Measurements from ENCODE around the gene SENP8.

SENP8 gene

DNA sequence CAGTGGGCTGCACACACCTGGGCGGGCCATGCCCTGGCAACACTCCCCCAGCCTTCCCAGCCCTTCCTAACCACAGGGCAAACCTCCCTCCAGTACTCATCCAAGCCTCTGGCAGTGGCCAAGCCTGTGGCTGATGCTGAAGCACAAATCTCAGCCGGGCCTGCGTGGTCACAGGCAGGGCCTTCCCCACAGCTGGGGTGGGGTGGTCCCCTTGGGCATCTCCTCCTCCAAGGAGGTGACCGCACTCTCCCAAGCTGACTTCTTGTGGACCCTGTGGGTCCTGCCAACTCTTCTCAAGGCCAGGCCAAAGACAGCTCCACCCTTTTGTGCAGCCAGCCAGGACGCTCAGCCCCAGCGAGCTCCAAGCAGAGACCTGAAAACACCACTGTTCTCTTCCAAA lies 58.0 kb downstream of the SENP8 start:
- Histone ChIP-seq H3K4me2 (ENCODE audit: low read length, poor library complexity, severe bottlenecking) (no peak overlapping the region), H3K4ac (ENCODE audit: low read depth in 1 of 2, low read length in 2 of 2) (no peak overlapping the region), H3K14ac (ENCODE audit: low read length in 2 of 2) (no peak overlapping the region), H3K27me3 (ENCODE audit: control insufficient read depth in 1 of 2, insufficient read depth in 1 of 2, low read length in 2 of 2) (peaks cover 0 to 46% of the 10 kb centered on the region in 2 experiments), H2BK12ac (ENCODE audit: low read length in 2 of 2) (no peak overlapping the region), H3K36me3 (ENCODE audit: control insufficient read depth in 1 of 2, insufficient read depth in 2 of 2, low read depth in 1 of 2, low read length in 2 of 2) (no peaks in the 10 kb centered on the region), H3K4me1 (ENCODE audit: control insufficient read depth, insufficient read depth, low read depth, low read length) (no peaks in the 10 kb centered on the region), H2AFZ (ENCODE audit: low read depth, low read length) (no peak overlapping the region), H3K23ac (ENCODE audit: low read length in 2 of 2) (no peak overlapping the region), H3K9ac (ENCODE audit: low read length) (no peak overlapping the region), H2BK5ac (ENCODE audit: low read depth, low read length, poor library complexity, severe bottlenecking) (no peak overlapping the region), H2BK15ac (ENCODE audit: low read depth, poor library complexity, severe bottlenecking) (no peak overlapping the region), H3K79me1 (replicated peaks; ENCODE audit: low read length, poor library complexity, severe bottlenecking) (no peaks in the 10 kb centered on the region), H3K9me3 (ENCODE audit: control insufficient read depth, low read length) (no peaks in the 10 kb centered on the region), H3K27ac (ENCODE audit: low read length, poor library complexity, severe bottlenecking) (no peak overlapping the region), H4K91ac (ENCODE audit: low read length) (no peak overlapping the region), H3K4me3 (ENCODE audit: insufficient read depth in 1 of 2, low read depth in 1 of 2, low read length in 2 of 2) (no peak overlapping the region), H2AK5ac (ENCODE audit: low read length, severe bottlenecking) (no peak overlapping the region), H3K18ac (ENCODE audit: low read depth in 1 of 2, low read length in 2 of 2) (no peak overlapping the region), H2BK120ac (ENCODE audit: low read depth, low read length) (no peak overlapping the region), H4K8ac (ENCODE audit: low read length) (no peak overlapping the region)
- WGBS, result 84% methylated on average over 6 of the region's 6 CpGs
- DNase-seq, result no peak

- H3K9ac ChIP-seq (ENCODE audit: low read length), result no peak overlapping the region
- H2BK15ac ChIP-seq (ENCODE audit: low read depth, poor library complexity, severe bottlenecking), result no peak overlapping the region
- H4K8ac ChIP-seq (ENCODE audit: low read length), result no peak overlapping the region
- H3K79me1 ChIP-seq (replicated peaks; ENCODE audit: low read length, poor library complexity, severe bottlenecking), result no peaks in the 10 kb centered on the region
- H3K36me3 ChIP-seq (ENCODE audit: control insufficient read depth in 1 of 2, insufficient read depth in 2 of 2, low read depth in 1 of 2, low read length in 2 of 2), result no peaks in the 10 kb centered on the region
- no peak overlapping the region for H4K91ac ChIP-seq (ENCODE audit: low read length)
- no peaks in the 10 kb centered on the region for H3K9me3 ChIP-seq (ENCODE audit: control insufficient read depth, low read length)
- no peak overlapping the region for H3K18ac ChIP-seq (ENCODE audit: low read depth in 1 of 2, low read length in 2 of 2)
- H3K4me1 ChIP-seq (ENCODE audit: control insufficient read depth, insufficient read depth, low read depth, low read length), result no peaks in the 10 kb centered on the region
- WGBS, result 83% methylated on average over 3 of the region's 3 CpGs
- DNase-seq, result no peak
- no peak overlapping the region for H2AFZ ChIP-seq (ENCODE audit: low read depth, low read length)
- H3K23ac ChIP-seq (ENCODE audit: low read length in 2 of 2), result no peak overlapping the region
- no peak overlapping the region for H3K4ac ChIP-seq (ENCODE audit: low read depth in 1 of 2, low read length in 2 of 2)
- peaks cover 0 to 50% of the 10 kb centered on the region in 2 experiments for H3K27me3 ChIP-seq (ENCODE audit: control insufficient read depth in 1 of 2, insufficient read depth in 1 of 2, low read length in 2 of 2)
- H3K4me2 ChIP-seq (ENCODE audit: low read length, poor library complexity, severe bottlenecking), result no peak overlapping the region
- H2AK5ac ChIP-seq (ENCODE audit: low read length, severe bottlenecking), result no peak overlapping the region
- H3K4me3 ChIP-seq (ENCODE audit: insufficient read depth in 1 of 2, low read depth in 1 of 2, low read length in 2 of 2), result no peak overlapping the region
- H2BK120ac ChIP-seq (ENCODE audit: low read depth, low read length), result no peak overlapping the region
- no peak overlapping the region for H3K14ac ChIP-seq (ENCODE audit: low read length in 2 of 2)
- H3K27ac ChIP-seq (ENCODE audit: low read length, poor library complexity, severe bottlenecking), result no peak overlapping the region
- H2BK12ac ChIP-seq (ENCODE audit: low read length in 2 of 2), result no peak overlapping the region
- no peak overlapping the region for H2BK5ac ChIP-seq (ENCODE audit: low read depth, low read length, poor library complexity, severe bottlenecking)
Observed at GRCh38 chr15:72176743-72177142, 58.5 kb downstream of the SENP8 start.

DNA sequence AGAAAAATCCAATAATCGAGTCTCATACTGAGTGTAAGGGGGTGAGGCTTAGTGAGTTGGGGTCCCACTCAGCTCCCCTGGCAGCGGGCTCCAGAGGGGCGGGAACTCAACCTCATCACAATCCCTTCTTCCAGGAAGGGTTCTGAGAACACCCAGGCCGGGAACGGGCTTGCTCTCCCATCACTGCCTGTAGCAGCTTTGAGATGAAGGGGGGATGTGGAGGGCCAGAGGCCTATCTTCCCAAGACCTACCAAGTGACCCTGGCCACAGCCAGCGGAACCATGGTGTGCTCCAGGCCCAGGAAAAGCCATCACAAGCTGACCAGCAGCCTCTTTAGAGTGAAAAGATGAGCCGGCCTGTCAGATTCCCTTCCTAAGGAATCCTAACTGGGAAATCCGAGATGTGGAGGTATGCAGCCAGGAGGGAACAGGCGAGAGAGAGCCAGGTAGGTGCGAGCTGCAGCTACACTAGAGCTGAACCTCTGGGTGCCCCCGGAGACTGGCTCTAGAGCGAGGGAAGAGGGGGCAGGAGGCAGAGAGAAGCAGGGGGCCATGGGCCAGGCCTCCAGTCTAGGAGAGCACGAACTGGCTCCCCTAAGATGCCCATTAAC lies 60.9 kb downstream of the SENP8 start:
- Histone ChIP-seq H3K36me3 (ENCODE audit: control insufficient read depth in 1 of 2, insufficient read depth in 2 of 2, low read depth in 1 of 2, low read length in 2 of 2) (no peaks in the 10 kb centered on the region), H3K27ac (ENCODE audit: low read length, poor library complexity, severe bottlenecking) (no peak overlapping the region), H3K23ac (ENCODE audit: low read length in 2 of 2) (no peak overlapping the region), H2BK5ac (ENCODE audit: low read depth, low read length, poor library complexity, severe bottlenecking) (no peak overlapping the region), H3K18ac (ENCODE audit: low read depth in 1 of 2, low read length in 2 of 2) (peak overlapping the region in 1 of 2 experiments; percentile 25), H2BK12ac (ENCODE audit: low read length in 2 of 2) (no peak overlapping the region), H3K9ac (ENCODE audit: low read length) (no peak overlapping the region), H2AK5ac (ENCODE audit: low read length, severe bottlenecking) (no peak overlapping the region), H3K9me3 (ENCODE audit: control insufficient read depth, low read length) (no peaks in the 10 kb centered on the region), H3K79me1 (replicated peaks; ENCODE audit: low read length, poor library complexity, severe bottlenecking) (no peaks in the 10 kb centered on the region), H3K4me1 (ENCODE audit: control insufficient read depth, insufficient read depth, low read depth, low read length) (peaks cover 5% of the 10 kb centered on the region), H3K4ac (ENCODE audit: low read depth in 1 of 2, low read length in 2 of 2) (no peak overlapping the region), H2AFZ (ENCODE audit: low read depth, low read length) (no peak overlapping the region), H3K27me3 (ENCODE audit: control insufficient read depth in 1 of 2, insufficient read depth in 1 of 2, low read length in 2 of 2) (peaks cover 0 to 56% of the 10 kb centered on the region in 2 experiments), H3K4me3 (ENCODE audit: insufficient read depth in 1 of 2, low read depth in 1 of 2, low read length in 2 of 2) (no peak overlapping the region), H3K4me2 (ENCODE audit: low read length, poor library complexity, severe bottlenecking) (no peak overlapping the region), H4K91ac (ENCODE audit: low read length) (no peak overlapping the region), H2BK15ac (ENCODE audit: low read depth, poor library complexity, severe bottlenecking) (no peak overlapping the region), H4K8ac (ENCODE audit: low read length) (no peak overlapping the region), H2BK120ac (ENCODE audit: low read depth, low read length) (no peak overlapping the region), H3K14ac (ENCODE audit: low read length in 2 of 2) (no peak overlapping the region)
- no peak for DNase-seq
- WGBS, result 90% methylated on average over 13 of the region's 13 CpGs

DNA sequence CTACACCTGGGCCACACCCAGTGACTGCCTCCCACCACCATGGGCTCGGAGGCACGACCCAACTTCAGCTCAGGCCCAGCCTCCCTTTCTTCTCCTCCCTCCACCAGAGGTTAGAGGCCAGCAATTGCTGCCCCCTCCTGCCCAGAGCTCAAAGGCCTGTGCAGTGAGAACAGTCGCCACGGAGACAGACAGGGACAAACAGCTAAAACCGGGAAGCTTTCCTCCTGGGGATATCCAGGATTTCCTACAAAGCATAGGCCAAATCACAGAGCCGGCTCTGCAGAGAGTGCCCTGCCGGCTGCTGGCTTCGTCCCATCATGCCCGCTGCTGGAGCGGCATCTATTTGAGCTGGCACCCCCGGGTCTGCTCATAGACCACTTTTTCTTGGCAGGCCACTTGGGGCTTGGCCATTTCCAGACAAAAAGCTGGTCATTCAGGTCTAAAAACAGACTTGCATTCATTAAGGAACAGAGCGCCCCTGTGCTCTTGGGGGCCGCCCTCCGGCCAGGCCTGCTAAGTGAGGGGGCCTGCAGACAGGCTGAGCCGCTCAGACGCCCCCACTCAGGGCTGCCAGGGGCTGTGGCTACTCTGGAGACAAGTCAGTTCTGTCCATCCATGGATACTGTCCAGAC lies 61.9 kb downstream of the SENP8 start:
- no peak overlapping the region for H3K23ac ChIP-seq (ENCODE audit: low read length in 2 of 2)
- H3K4me2 ChIP-seq (ENCODE audit: low read length, poor library complexity, severe bottlenecking), result no peak overlapping the region
- peak overlapping the region; percentile 0 for H4K8ac ChIP-seq (ENCODE audit: low read length)
- H2BK5ac ChIP-seq (ENCODE audit: low read depth, low read length, poor library complexity, severe bottlenecking), result no peak overlapping the region
- H2AFZ ChIP-seq (ENCODE audit: low read depth, low read length), result no peak overlapping the region
- H3K4ac ChIP-seq (ENCODE audit: low read depth in 1 of 2, low read length in 2 of 2), result no peak overlapping the region
- H3K9me3 ChIP-seq (ENCODE audit: control insufficient read depth, low read length), result no peaks in the 10 kb centered on the region
- peak; percentile 59 for DNase-seq
- no peaks in the 10 kb centered on the region for H3K79me1 ChIP-seq (replicated peaks; ENCODE audit: low read length, poor library complexity, severe bottlenecking)
- H4K91ac ChIP-seq (ENCODE audit: low read length), result no peak overlapping the region
- H3K4me1 ChIP-seq (ENCODE audit: control insufficient read depth, insufficient read depth, low read depth, low read length), result peaks cover 10% of the 10 kb centered on the region
- 68% methylated on average over 16 of the region's 16 CpGs for WGBS
- H3K14ac ChIP-seq (ENCODE audit: low read length in 2 of 2), result no peak overlapping the region
- H3K27me3 ChIP-seq (ENCODE audit: control insufficient read depth in 1 of 2, insufficient read depth in 1 of 2, low read length in 2 of 2), result peaks cover 0 to 55% of the 10 kb centered on the region in 2 experiments
- H3K27ac ChIP-seq (ENCODE audit: low read length, poor library complexity, severe bottlenecking), result no peak overlapping the region
- no peak overlapping the region for H3K4me3 ChIP-seq (ENCODE audit: insufficient read depth in 1 of 2, low read depth in 1 of 2, low read length in 2 of 2)
- H2BK12ac ChIP-seq (ENCODE audit: low read length in 2 of 2), result peak overlapping the region in 1 of 2 experiments; percentile 32
- no peak overlapping the region for H2AK5ac ChIP-seq (ENCODE audit: low read length, severe bottlenecking)
- H3K9ac ChIP-seq (ENCODE audit: low read length), result no peak overlapping the region
- H3K18ac ChIP-seq (ENCODE audit: low read depth in 1 of 2, low read length in 2 of 2), result no peak overlapping the region
- no peak overlapping the region for H2BK120ac ChIP-seq (ENCODE audit: low read depth, low read length)
- no peak overlapping the region for H2BK15ac ChIP-seq (ENCODE audit: low read depth, poor library complexity, severe bottlenecking)
- no peaks in the 10 kb centered on the region for H3K36me3 ChIP-seq (ENCODE audit: control insufficient read depth in 1 of 2, insufficient read depth in 2 of 2, low read depth in 1 of 2, low read length in 2 of 2)
